GM12872 (cell line): ENCODE data around the gene FOXK1.

Experiments
- CTCF ChIP-seq: IDR thresholded peaks from 3 replicates; pipeline ENCODE4 v1.5.1; 2011; ENCODE audit warnings: low read depth, mild to moderate bottlenecking, low read length, moderate library complexity; ENCODE audit not compliant: insufficient read depth

FOXK1 gene

GRCh38 chr7:4783762-4784351 is 101.8 kb downstream of the FOXK1 start:
- no peak for TF ChIP-seq CTCF

GRCh38 chr7:4784799-4785198 is 102.7 kb downstream of the FOXK1 start:
- no peak for TF ChIP-seq CTCF

- TF ChIP-seq CTCF, result no peak
These were observed 103.3 kb downstream of the FOXK1 start for GRCh38 chr7:4785371-4785770.

- no peak for TF ChIP-seq CTCF
These were observed 103.9 kb downstream of the FOXK1 start for GRCh38 chr7:4786015-4786414.

- no peak for TF ChIP-seq CTCF
These were observed 105.4 kb downstream of the FOXK1 start for GRCh38 chr7:4787541-4787940.

GRCh38 chr7:4787947-4788626 is 106.0 kb downstream of the FOXK1 start:
- TF ChIP-seq CTCF, result no peak

GRCh38 chr7:4788627-4789189 is 106.6 kb downstream of the FOXK1 start:
- no peak for TF ChIP-seq CTCF
